H1 (cell line): ENCODE data around the gene ARRDC1. TPM values are rescaled to one million over a fixed set of nuclear protein-coding genes. Genes with fewer than 3 reads are reported as not detected.

ENCODE experiments used
- CTCF ChIA-PET: fragments of 300-600 bp; sonication (Branson Sonifier 250); formaldehyde crosslinking; loops from one replicate; lab custom pipeline; 2021; ENCODE audit not compliant: partially characterized antibody; lab: Charles Lee
- POLR2A ChIA-PET: fragments of 300-600 bp; sonication (Branson Sonifier 250); formaldehyde crosslinking; loops from one replicate; lab custom pipeline; 2021; ENCODE audit warnings: inconsistent platforms; ENCODE audit not compliant: partially characterized antibody; lab: Charles Lee
- DNase-seq, 2 experiments: peaks; one replicate each; pipeline versions ENCODE4 v3.0.0 to v3.0.0-alpha.2; 2010 to 2022; ENCODE audit warnings: low spot score in 2 of 2, low read depth in 1 of 2, mixed read lengths in 1 of 2
- FAIRE-seq: peaks from 2 replicates; lab custom pipeline; 2011; peaks lifted over from hg19 to GRCh38; lab: Jason Lieb, UNC
- H2AFZ ChIP-seq: 2 replicates; pipeline ENCODE4 v1.8.1; 2012; ENCODE audit warnings: low read length, inconsistent platforms
- H2AK5ac ChIP-seq: 2 replicates; pipeline ENCODE4 v1.6.1; 2013; ENCODE audit warnings: low read depth, low read length
- H2BK120ac ChIP-seq: replicated peaks from 2 replicates; pipeline ENCODE3; 2013; ENCODE audit warnings: low read depth, low read length, inconsistent platforms
- H2BK12ac ChIP-seq: 2 replicates; pipeline ENCODE4 v1.6.1; 2013; ENCODE audit warnings: low read depth, low read length
- H2BK15ac ChIP-seq: 2 replicates; pipeline ENCODE4 v1.6.1; 2013; ENCODE audit warnings: low read length
- H2BK20ac ChIP-seq: 2 replicates; pipeline ENCODE4 v1.6.1; 2013; ENCODE audit warnings: low read length
- H2BK5ac ChIP-seq: 2 replicates; pipeline ENCODE4 v1.6.1; 2013; ENCODE audit warnings: low read depth, low read length
- H3K14ac ChIP-seq: 2 replicates; pipeline ENCODE4 v1.6.1; 2013; ENCODE audit warnings: inconsistent platforms; ENCODE audit not compliant: insufficient read length
- H3K18ac ChIP-seq: 2 replicates; pipeline ENCODE4 v1.6.1; 2013; ENCODE audit warnings: low read length; ENCODE audit errors: extremely low read depth
- H3K23ac ChIP-seq: 2 replicates; pipeline ENCODE4 v1.6.1; 2013; ENCODE audit warnings: inconsistent platforms; ENCODE audit not compliant: insufficient read length
- H3K23me2 ChIP-seq: 2 replicates; pipeline ENCODE4 v1.6.1; 2013; ENCODE audit warnings: low read depth, low read length
- H3K27ac ChIP-seq: 2 replicates; pipeline ENCODE4 v1.6.1; 2011; ENCODE audit warnings: low read depth, low read length, inconsistent platforms
- H3K27me3 ChIP-seq, 4 experiments: replicated peaks in 1 of 4; 1 replicate in 1 of 4; 2 replicates in 3 of 4; pipeline versions ENCODE4 v1.6.1 to v1.8.1; 2011 to 2013; ENCODE audit warnings: low read length in 3 of 4, mild to moderate bottlenecking in 3 of 4, inconsistent platforms in 2 of 4, mixed read lengths in 2 of 4, moderate library complexity in 1 of 4; ENCODE audit not compliant: control insufficient read depth in 3 of 4, insufficient read depth in 3 of 4; ENCODE audit errors: extremely low read depth in 1 of 4
- H3K36me3 ChIP-seq, 4 experiments: 2 replicates each; pipeline versions ENCODE4 v1.6.1 to v1.8.1; 2011 to 2013; ENCODE audit warnings: mild to moderate bottlenecking in 4 of 4, low read length in 3 of 4, moderate library complexity in 2 of 4, control low read depth in 1 of 4, inconsistent platforms in 1 of 4; ENCODE audit not compliant: insufficient read depth in 4 of 4, control insufficient read depth in 2 of 4
- H3K4ac ChIP-seq: replicated peaks from 2 replicates; pipeline ENCODE3; 2013; ENCODE audit warnings: low read length, low read depth, mixed read lengths, inconsistent platforms; ENCODE audit not compliant: insufficient read length
- H3K4me1 ChIP-seq, 4 experiments: replicated peaks in 1 of 4; 1 replicate in 1 of 4; 2 replicates in 3 of 4; pipeline versions ENCODE4 v1.6.1 to v1.8.1; 2011 to 2013; ENCODE audit warnings: low read length in 3 of 4, inconsistent platforms in 2 of 4, mixed read lengths in 1 of 4; ENCODE audit not compliant: insufficient read depth in 4 of 4, control insufficient read depth in 3 of 4
- H3K4me2 ChIP-seq, 2 experiments: 2 replicates each; pipeline versions ENCODE4 v1.6.1 to v1.8.1; 2011 to 2013; ENCODE audit warnings: low read depth in 2 of 2, low read length in 2 of 2, control low read depth in 1 of 2, inconsistent platforms in 1 of 2, mild to moderate bottlenecking in 1 of 2; ENCODE audit not compliant: insufficient read depth in 1 of 2
- H3K4me3 ChIP-seq, 4 experiments: fragments of 200-600, 300-600 bp in 1 of 4; sonication (generic), shearing (Covaris generic), sonication (Bioruptor Twin) in 1 of 4; 2 replicates each; pipeline versions ENCODE4 v1.5.1 to v1.8.1; 2011 to 2016; ENCODE audit warnings: low read length in 4 of 4, low read depth in 3 of 4, control low read depth in 2 of 4, inconsistent platforms in 2 of 4, mild to moderate bottlenecking in 2 of 4, mixed read lengths in 1 of 4, moderate library complexity in 1 of 4; ENCODE audit not compliant: insufficient read depth in 2 of 4; ENCODE audit errors: extremely low read depth in 1 of 4
- H3K56ac ChIP-seq: replicated peaks from 2 replicates; pipeline ENCODE3; 2013; ENCODE audit warnings: low read depth, mild to moderate bottlenecking, mixed read lengths, low read length, inconsistent platforms; ENCODE audit not compliant: insufficient read length
- H3K79me1 ChIP-seq: 2 replicates; pipeline ENCODE4 v1.6.1; 2013; ENCODE audit warnings: low read depth, low read length, control low read depth
- H3K79me2 ChIP-seq, 2 experiments: 2 replicates each; pipeline versions ENCODE4 v1.6.1 to v1.8.1; 2012 to 2013; ENCODE audit warnings: low read length in 2 of 2, mild to moderate bottlenecking in 2 of 2, inconsistent platforms in 1 of 2; ENCODE audit not compliant: insufficient read depth in 2 of 2, control insufficient read depth in 1 of 2
- H3K9ac ChIP-seq, 4 experiments: replicated peaks in 1 of 4; 1 replicate in 1 of 4; 2 replicates in 3 of 4; pipeline versions ENCODE4 v1.6.1 to v1.8.1; 2011 to 2013; ENCODE audit warnings: low read depth in 3 of 4, low read length in 3 of 4, control low read depth in 2 of 4, mild to moderate bottlenecking in 2 of 4, moderate library complexity in 2 of 4, inconsistent platforms in 1 of 4; ENCODE audit errors: extremely low read depth in 1 of 4
- H3K9me3 ChIP-seq, 2 experiments: 2 replicates each; pipeline versions ENCODE4 v1.6.1 to v1.8.1; 2012 to 2013; ENCODE audit warnings: mild to moderate bottlenecking in 2 of 2, moderate library complexity in 2 of 2, control low read depth in 1 of 2, inconsistent platforms in 1 of 2, low read depth in 1 of 2, low read length in 1 of 2, mixed read lengths in 1 of 2; ENCODE audit not compliant: insufficient read depth in 2 of 2
- H4K20me1 ChIP-seq, 2 experiments: replicated peaks in 1 of 2; 2 replicates each; pipeline versions ENCODE3 to v1.8.1; 2011 to 2013; ENCODE audit warnings: inconsistent platforms in 2 of 2, low read length in 2 of 2, mild to moderate bottlenecking in 1 of 2; ENCODE audit not compliant: insufficient read depth in 2 of 2, control insufficient read depth in 1 of 2
- H4K5ac ChIP-seq: 2 replicates; pipeline ENCODE4 v1.6.1; 2013; ENCODE audit warnings: low read length, low read depth, mixed read lengths, inconsistent platforms; ENCODE audit not compliant: insufficient read length
- H4K8ac ChIP-seq: 2 replicates; pipeline ENCODE4 v1.8.0; 2013; ENCODE audit warnings: mild to moderate bottlenecking, moderate library complexity, low read length, inconsistent platforms; ENCODE audit not compliant: insufficient read depth; ENCODE audit errors: extremely low read depth
- H4K91ac ChIP-seq: replicated peaks from 2 replicates; pipeline ENCODE3; 2013; ENCODE audit warnings: low read length, mixed read lengths, inconsistent platforms; ENCODE audit not compliant: insufficient read length
- ASH2L ChIP-seq: fragments of 200-600, 300-600 bp; sonication (generic); IDR thresholded peaks from one replicate; pipeline ENCODE4 v1.7.1; 2017; ENCODE audit warnings: low read length
- BACH1 ChIP-seq: IDR thresholded peaks from 2 replicates; pipeline ENCODE4 v1.6.1; 2012; ENCODE audit warnings: low read length, improper control_type of control experiment
- BCL11A ChIP-seq, 2 experiments: IDR thresholded peaks; one replicate each; pipeline ENCODE4 v1.6.1; 2011; ENCODE audit warnings: low read depth in 2 of 2, low read length in 2 of 2, mild to moderate bottlenecking in 2 of 2
- CTBP2 ChIP-seq: IDR thresholded peaks from 2 replicates; pipeline ENCODE4 v1.7.0; 2011; ENCODE audit warnings: borderline replicate concordance, mild to moderate bottlenecking, moderate library complexity, mixed read lengths, low read length; ENCODE audit not compliant: insufficient read depth, insufficient read length
- NRF1 ChIP-seq: IDR thresholded peaks from 2 replicates; pipeline ENCODE4 v1.6.1; 2011; ENCODE audit warnings: mild to moderate bottlenecking, low read depth, low read length, improper control_type of control experiment
- RNF2 ChIP-seq: fragments of 200-900, 300-1000 bp; sonication (generic); IDR thresholded peaks from 2 replicates; pipeline ENCODE4 v1.7.1; 2016; ENCODE audit warnings: borderline replicate concordance, low read depth, mild to moderate bottlenecking, antibody characterized with exemption, low read length; ENCODE audit not compliant: poor library complexity, severe bottlenecking; ENCODE audit errors: missing control alignments
- SP1 ChIP-seq: IDR thresholded peaks from 2 replicates; pipeline ENCODE4 v1.6.1; 2011; ENCODE audit warnings: low read depth, low read length
- SP2 ChIP-seq: IDR thresholded peaks from 2 replicates; pipeline ENCODE4 v1.6.1; 2012; ENCODE audit warnings: mild to moderate bottlenecking, low read length, inconsistent platforms
- ZNF274 ChIP-seq: IDR thresholded peaks from 2 replicates; pipeline ENCODE4 v1.7.0; 2012; ENCODE audit warnings: low read length, borderline replicate concordance; ENCODE audit errors: extremely low read depth
- WGBS, 2 experiments: shearing (Covaris generic) in 1 of 2; methylation state at CpG; one replicate each; pipeline versions ENCODE4 v1.1.6 to v1.1.7; 2013 to 2015; ENCODE audit warnings: low lambda C conversion rate in 2 of 2, mixed read lengths in 2 of 2, inconsistent platforms in 1 of 2, low coverage in 1 of 2, missing lambda C conversion rate in 1 of 2; ENCODE audit not compliant: insufficient replicate concordance in 2 of 2, insufficient coverage in 1 of 2, insufficient read length in 1 of 2; ENCODE audit errors: extremely low coverage in 1 of 2, missing lambda C conversion rate in 1 of 2; 5-methylcytosine and 5-hydroxymethylcytosine counted together
- polyA plus RNA-seq, 7 experiments: library from polyadenylated mRNA; depleted of rRNA in 3 of 7; stranded (reverse) in 5 of 7; unstranded in 2 of 7; fragments of >200 nt in 5 of 7; fragments of 200-250 nt in 2 of 7; gene quantifications; 1 replicate in 5 of 7; 2 replicates in 1 of 7; 4 replicates in 1 of 7; pipeline versions ENCODE4 v1.2.1 to v1.2.3, GENCODE V29; 2011 to 2013; ENCODE audit warnings: missing spikeins in 2 of 7, mixed read lengths in 2 of 7
- total RNA-seq: library from RNA; stranded (reverse); fragmentation: NEBNext Ultra II Directional; extraction: Animal tissue kit (Norgen Biotek cat#: 25700); gene quantifications from 2 replicates; pipeline ENCODE4 v1.2.1, GENCODE V29; 2021
- TF ChIP-seq, protein P1 (sequence below), 3 experiments: IDR thresholded peaks; 1 replicate in 2 of 3; 2 replicates in 1 of 3; pipeline versions ENCODE4 v1.5.1 to v1.6.1; 2011; ENCODE audit warnings: low read length in 3 of 3, mild to moderate bottlenecking in 3 of 3, inconsistent platforms in 2 of 3, low read depth in 1 of 3, moderate library complexity in 1 of 3; ENCODE audit not compliant: insufficient read depth in 1 of 3; ENCODE audit errors: control extremely low read depth in 1 of 3
- TF ChIP-seq, protein P2 (sequence below): IDR thresholded peaks from 2 replicates; pipeline ENCODE4 v1.6.1; 2012; ENCODE audit warnings: inconsistent platforms

The ARRDC1 gene
- total and polyA plus RNA-seq, 2 of the 8 experiments (the other 6 are each of a cell fraction or from before 2014, with no cell fraction given), result 22.0 to 58.4 TPM

DNA sequence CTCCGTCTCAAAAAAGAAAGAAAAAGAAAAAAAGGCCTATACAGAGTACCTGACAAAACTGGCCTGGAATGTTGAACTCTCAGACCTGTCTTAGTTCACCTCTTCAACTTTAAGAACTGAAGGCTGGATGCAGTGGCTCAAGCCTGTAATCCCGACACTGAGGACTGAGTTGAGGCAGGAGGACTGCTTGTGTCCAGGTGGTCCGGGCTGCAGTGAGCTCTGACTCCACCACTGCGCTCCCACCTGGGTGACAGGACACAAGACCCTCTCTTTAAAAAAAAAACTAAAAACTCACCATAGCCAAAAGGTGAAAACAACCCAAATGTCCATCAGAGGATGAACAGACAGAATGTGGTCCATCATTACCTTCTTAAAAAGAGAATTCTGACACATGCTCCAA, 47.4 kb upstream of the ARRDC1 start:
- Histone ChIP-seq H4K5ac (no peak overlapping the region), H3K9ac (no peak overlapping the region), H3K23me2 (no peaks in the 10 kb centered on the region), H3K79me1 (no peaks in the 10 kb centered on the region), H3K4ac (no peak overlapping the region), H2AK5ac (no peak overlapping the region), H3K18ac (no peak overlapping the region), H3K9me3 (no peaks in the 10 kb centered on the region), H3K4me1 (no peaks in the 10 kb centered on the region), H3K23ac (no peak overlapping the region), H4K20me1 (peaks cover 3 to 5% of the 10 kb centered on the region in 2 experiments), H2BK12ac (no peak overlapping the region), H3K56ac (no peak overlapping the region), H3K14ac (no peak overlapping the region), H2BK120ac (no peak overlapping the region), H3K27ac (no peak overlapping the region), H2BK20ac (no peak overlapping the region), H3K4me3 (no peak overlapping the region), H3K36me3 (peaks cover 10 to 37% (median 16%) of the 10 kb centered on the region in 4 experiments; a peak in 6 of 8 replicates), H2BK5ac (no peak overlapping the region), H2AFZ (no peak overlapping the region), H2BK15ac (no peak overlapping the region), H4K8ac (no peak overlapping the region), H4K91ac (no peak overlapping the region), H3K4me2 (no peak overlapping the region), H3K79me2 (no peaks in the 10 kb centered on the region), H3K27me3 (no peaks in the 10 kb centered on the region)
- no peak for DNase-seq
- ChIA-PET POLR2A (interaction anchor here (1.2 kb wide), 2 partner anchors 12 to 35 kb away, joined by 3 to 4 read pairs; no protein-coding TSS in a partner anchor), CTCF (interaction anchor here (0.6 to 4.3 kb wide), 9 partner anchors 16 to 214 kb away, joined by 3 to 21 read pairs (median 3); no protein-coding TSS in a partner anchor)
- no peak for FAIRE-seq
- 93% methylated on average over 4 of the region's 4 CpGs; no CpG with 5 or more reads in 1 of the 2 experiments for WGBS, 2 experiments
- TF ChIP-seq BCL11A (IDR thresholded peaks at IDR 0.05; ENCODE audit: low read depth in 2 of 2, low read length in 2 of 2), result no peak
- TF ChIP-seq CTBP2, result no peak
- no peak for TF ChIP-seq RNF2
- TF ChIP-seq, protein P1, sequence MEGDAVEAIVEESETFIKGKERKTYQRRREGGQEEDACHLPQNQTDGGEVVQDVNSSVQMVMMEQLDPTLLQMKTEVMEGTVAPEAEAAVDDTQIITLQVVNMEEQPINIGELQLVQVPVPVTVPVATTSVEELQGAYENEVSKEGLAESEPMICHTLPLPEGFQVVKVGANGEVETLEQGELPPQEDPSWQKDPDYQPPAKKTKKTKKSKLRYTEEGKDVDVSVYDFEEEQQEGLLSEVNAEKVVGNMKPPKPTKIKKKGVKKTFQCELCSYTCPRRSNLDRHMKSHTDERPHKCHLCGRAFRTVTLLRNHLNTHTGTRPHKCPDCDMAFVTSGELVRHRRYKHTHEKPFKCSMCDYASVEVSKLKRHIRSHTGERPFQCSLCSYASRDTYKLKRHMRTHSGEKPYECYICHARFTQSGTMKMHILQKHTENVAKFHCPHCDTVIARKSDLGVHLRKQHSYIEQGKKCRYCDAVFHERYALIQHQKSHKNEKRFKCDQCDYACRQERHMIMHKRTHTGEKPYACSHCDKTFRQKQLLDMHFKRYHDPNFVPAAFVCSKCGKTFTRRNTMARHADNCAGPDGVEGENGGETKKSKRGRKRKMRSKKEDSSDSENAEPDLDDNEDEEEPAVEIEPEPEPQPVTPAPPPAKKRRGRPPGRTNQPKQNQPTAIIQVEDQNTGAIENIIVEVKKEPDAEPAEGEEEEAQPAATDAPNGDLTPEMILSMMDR (IDR thresholded peaks at IDR 0.05; ENCODE audit: control extremely low read depth in 1 of 3, insufficient read depth in 1 of 3, low read depth in 1 of 3, low read length in 3 of 3), result no peak
- no peak for TF ChIP-seq SP1
- no peak for TF ChIP-seq SP2
- TF ChIP-seq ASH2L, result no peak
- TF ChIP-seq NRF1, result no peak
- TF ChIP-seq ZNF274, result no peak
- TF ChIP-seq, protein P2, sequence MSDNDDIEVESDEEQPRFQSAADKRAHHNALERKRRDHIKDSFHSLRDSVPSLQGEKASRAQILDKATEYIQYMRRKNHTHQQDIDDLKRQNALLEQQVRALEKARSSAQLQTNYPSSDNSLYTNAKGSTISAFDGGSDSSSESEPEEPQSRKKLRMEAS, result no peak
- no peak for TF ChIP-seq BACH1
